HFFc6 (cell line): ENCODE data around the gene HOXD9. TPM values are rescaled to one million over a fixed set of nuclear protein-coding genes. Genes with fewer than 3 reads are reported as not detected.

Experiments used
- DNase-seq: peaks from one replicate; pipeline ENCODE4 v3.0.0-alpha.2; 2018
- H3K27ac Mint-ChIP-seq: 2 replicates; pipeline ENCODE4 v1.8.0; 2020; ENCODE audit warnings: mild to moderate bottlenecking, mixed read lengths
- H3K27me3 Mint-ChIP-seq: 2 replicates; pipeline ENCODE4 v1.8.0; 2021; ENCODE audit warnings: mild to moderate bottlenecking, moderate library complexity, mixed read lengths; ENCODE audit not compliant: insufficient read depth
- H3K36me3 Mint-ChIP-seq: 2 replicates; pipeline ENCODE4 v1.8.0; 2021; ENCODE audit warnings: low read depth, mixed read lengths
- H3K4me1 Mint-ChIP-seq: 2 replicates; pipeline ENCODE4 v1.8.0; 2020; ENCODE audit warnings: low read depth, mixed read lengths
- H3K4me3 Mint-ChIP-seq: 2 replicates; pipeline ENCODE4 v1.8.0; 2020; ENCODE audit warnings: mild to moderate bottlenecking, moderate library complexity, mixed read lengths
- H3K9me3 Mint-ChIP-seq: 2 replicates; pipeline ENCODE4 v1.8.0; 2020; ENCODE audit warnings: mild to moderate bottlenecking, mixed read lengths
- CTCF ChIP-seq: fragments of 200-600 bp; sonication (generic); IDR thresholded peaks from 2 replicates; pipeline ENCODE4 v1.5.0; 2021; ENCODE audit warnings: antibody characterized with exemption, mild to moderate bottlenecking
- total RNA-seq, 6 experiments: library from RNA; stranded (reverse); fragmentation: NEBNext Ultra II Directional; extraction: Animal tissue kit (Norgen Biotek cat#: 25700); gene quantifications; 2 replicates in 1 of 6; 3 replicates in 5 of 6; pipeline ENCODE4 v1.2.3, GENCODE V29; 2021

HOXD9 gene
- total RNA-seq, 6 experiments from 2014 or later, result 2.1 to 2.7 (median 2.4) TPM

- no peak overlapping the region for H3K4me3 Mint-ChIP-seq
- peaks cover 48% of the 10 kb centered on the region for H3K27me3 Mint-ChIP-seq
- TF ChIP-seq CTCF, result no peak
- no peak for DNase-seq
- H3K27ac Mint-ChIP-seq, result no peak overlapping the region
- H3K36me3 Mint-ChIP-seq, result peaks cover 8% of the 10 kb centered on the region; the same call in 1 of the 2 replicates
- H3K9me3 Mint-ChIP-seq, result peaks cover 10% of the 10 kb centered on the region
- peaks cover 7% of the 10 kb centered on the region for H3K4me1 Mint-ChIP-seq
These were observed 45.7 kb upstream of the HOXD9 start for GRCh38 chr2:176076796-176077195.

GRCh38 chr2:176078541-176079284 lies 43.8 kb upstream of the HOXD9 start:
- Mint-ChIP-seq H3K4me3 (peak overlapping the region; percentile 84), H3K27me3 (peaks cover 57% of the 10 kb centered on the region), H3K36me3 (peaks cover 12% of the 10 kb centered on the region), H3K27ac (no peak overlapping the region), H3K4me1 (peaks cover 7% of the 10 kb centered on the region), H3K9me3 (peaks cover 25% of the 10 kb centered on the region)
- no peak for TF ChIP-seq CTCF
- DNase-seq, result no peak

GRCh38 chr2:176079285-176079830 lies 43.2 kb upstream of the HOXD9 start:
- no peak for DNase-seq
- TF ChIP-seq CTCF, result no peak
- Mint-ChIP-seq H3K27me3 (peaks cover 61% of the 10 kb centered on the region), H3K27ac (no peak overlapping the region), H3K4me3 (peak overlapping the region; percentile 84), H3K9me3 (peaks cover 30% of the 10 kb centered on the region), H3K4me1 (peaks cover 10% of the 10 kb centered on the region), H3K36me3 (peaks cover 12% of the 10 kb centered on the region)

GRCh38 chr2:176079831-176080539 lies 42.5 kb upstream of the HOXD9 start:
- TF ChIP-seq CTCF, result peak; percentile 97
- Mint-ChIP-seq H3K27ac (no peak overlapping the region), H3K4me1 (peaks cover 16% of the 10 kb centered on the region), H3K4me3 (peak overlapping the region; percentile 84), H3K36me3 (peaks cover 12% of the 10 kb centered on the region), H3K27me3 (peaks cover 64% of the 10 kb centered on the region), H3K9me3 (peaks cover 30% of the 10 kb centered on the region)
- peak; percentile 52 for DNase-seq

- TF ChIP-seq CTCF, result no peak
- H3K36me3 Mint-ChIP-seq, result peaks cover 12% of the 10 kb centered on the region
- H3K4me1 Mint-ChIP-seq, result peaks cover 17% of the 10 kb centered on the region
- H3K27ac Mint-ChIP-seq, result no peak overlapping the region
- DNase-seq, result no peak
- H3K27me3 Mint-ChIP-seq, result peaks cover 64% of the 10 kb centered on the region
- peaks cover 30% of the 10 kb centered on the region for H3K9me3 Mint-ChIP-seq
- no peak overlapping the region; the same call in 1 of the 2 replicates for H3K4me3 Mint-ChIP-seq
These were observed 41.8 kb upstream of the HOXD9 start for GRCh38 chr2:176080540-176081375.
